ENCODE data around the gene GFER. TPM values are rescaled to one million over a fixed set of nuclear protein-coding genes. Genes with fewer than 3 reads are reported as not detected.

The GFER gene
- total and polyA plus RNA-seq, 4 donors: 7.4 to 63.5 (median 25.6) TPM

DNA sequence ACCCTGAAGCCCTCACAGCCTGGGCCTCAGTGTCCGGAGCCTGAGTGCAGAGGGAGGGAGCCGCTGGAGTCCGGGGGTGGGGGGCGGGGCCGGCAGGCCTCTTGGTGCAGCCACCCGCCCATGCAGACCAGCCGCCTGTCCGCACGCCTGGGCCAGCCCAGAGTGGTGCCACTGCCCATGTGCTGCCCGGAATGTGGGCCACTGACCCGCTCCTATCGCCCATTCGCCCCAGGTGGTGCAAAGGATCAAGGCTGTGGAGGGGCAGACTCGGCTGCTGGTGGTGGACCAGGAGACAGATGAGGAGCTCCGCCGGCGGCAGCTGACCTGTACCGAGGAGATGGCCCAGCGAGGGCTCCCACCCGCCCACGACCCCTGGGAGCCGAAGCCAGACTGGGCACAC, 45.4 kb downstream of the GFER start:
- Histone ChIP-seq H3K36me3 (ENCODE audit: control insufficient read depth in 4 of 4, insufficient read depth in 4 of 4, low read length in 4 of 4) (peaks cover 0 to 15% (median 0%) of the 10 kb centered on the region in 4 donors), H3K9me3 (ENCODE audit: control insufficient read depth in 4 of 4, insufficient read depth in 3 of 4, low read length in 3 of 4) (no peaks in the 10 kb centered on the region), H3K27ac (ENCODE audit: low read depth in 1 of 2, low read length in 1 of 2) (peak overlapping the region; percentile 4 to 67), H3K4me1 (ENCODE audit: control insufficient read depth in 5 of 5, insufficient read depth in 5 of 5, low read length in 5 of 5) (peaks cover 0 to 44% (median 24%) of the 10 kb centered on the region in 5 donors), H3K9ac (ENCODE audit: insufficient read depth in 1 of 2, low read length in 2 of 2) (no peak overlapping the region), H3K27me3 (ENCODE audit: control insufficient read depth in 3 of 3, insufficient read depth in 3 of 3, low read length in 2 of 3) (no peaks in the 10 kb centered on the region), H3K4me3 (peak overlapping the region; percentile 54)
- TF ChIP-seq CTCF (IDR thresholded peaks at IDR 0.05; ENCODE audit: control extremely low read depth, extremely low read depth): no peak
- 63 to 77% methylated on average over 17 to 22 of the region's 22 CpGs for WGBS, 2 donors
- no peak for DNase-seq
- ATAC-seq (ENCODE audit: insufficient read depth, low FRiP score): no peak

DNA sequence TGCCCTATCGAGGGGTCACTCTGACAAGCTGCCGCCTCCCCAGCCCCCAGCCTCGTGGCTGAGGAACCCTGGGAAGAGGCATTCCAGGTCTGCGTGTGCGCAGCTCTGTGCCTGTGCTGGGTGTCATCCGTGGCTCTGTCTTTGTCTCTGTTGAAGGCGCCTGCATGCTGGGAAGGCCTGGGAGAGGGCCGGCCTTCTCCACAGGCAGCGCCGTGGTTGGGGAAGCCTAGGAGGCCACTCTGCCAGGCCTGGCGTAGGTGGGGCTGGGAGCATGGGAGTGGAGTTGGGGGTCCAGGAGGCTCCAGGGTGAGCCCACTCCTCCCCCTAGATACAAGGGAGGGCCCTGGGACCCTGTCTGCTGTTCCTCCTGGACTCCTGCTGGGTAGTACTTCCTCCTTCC, 46.0 kb downstream of the GFER start:
- DNase-seq: no peak
- H3K9ac ChIP-seq (ENCODE audit: insufficient read depth in 1 of 2, low read length in 2 of 2): no peak overlapping the region
- H3K36me3 ChIP-seq (ENCODE audit: control insufficient read depth in 4 of 4, insufficient read depth in 4 of 4, low read length in 4 of 4): peaks cover 0 to 15% (median 0%) of the 10 kb centered on the region in 4 donors
- no peak for ATAC-seq (ENCODE audit: insufficient read depth, low FRiP score)
- 76 to 82% methylated on average over 11 of the region's 11 CpGs for WGBS, 2 donors
- H3K27me3 ChIP-seq (ENCODE audit: control insufficient read depth in 3 of 3, insufficient read depth in 3 of 3, low read length in 2 of 3): no peaks in the 10 kb centered on the region
- H3K4me3 ChIP-seq: peak overlapping the region; percentile 54
- peak overlapping the region; percentile 4 to 67 for H3K27ac ChIP-seq (ENCODE audit: low read depth in 1 of 2, low read length in 1 of 2)
- TF ChIP-seq CTCF (IDR thresholded peaks at IDR 0.05; ENCODE audit: control extremely low read depth, extremely low read depth): no peak
- H3K4me1 ChIP-seq (ENCODE audit: control insufficient read depth in 5 of 5, insufficient read depth in 5 of 5, low read length in 5 of 5): peaks cover 0 to 49% (median 27%) of the 10 kb centered on the region in 5 donors
- no peaks in the 10 kb centered on the region for H3K9me3 ChIP-seq (ENCODE audit: control insufficient read depth in 4 of 4, insufficient read depth in 3 of 4, low read length in 3 of 4)

DNA sequence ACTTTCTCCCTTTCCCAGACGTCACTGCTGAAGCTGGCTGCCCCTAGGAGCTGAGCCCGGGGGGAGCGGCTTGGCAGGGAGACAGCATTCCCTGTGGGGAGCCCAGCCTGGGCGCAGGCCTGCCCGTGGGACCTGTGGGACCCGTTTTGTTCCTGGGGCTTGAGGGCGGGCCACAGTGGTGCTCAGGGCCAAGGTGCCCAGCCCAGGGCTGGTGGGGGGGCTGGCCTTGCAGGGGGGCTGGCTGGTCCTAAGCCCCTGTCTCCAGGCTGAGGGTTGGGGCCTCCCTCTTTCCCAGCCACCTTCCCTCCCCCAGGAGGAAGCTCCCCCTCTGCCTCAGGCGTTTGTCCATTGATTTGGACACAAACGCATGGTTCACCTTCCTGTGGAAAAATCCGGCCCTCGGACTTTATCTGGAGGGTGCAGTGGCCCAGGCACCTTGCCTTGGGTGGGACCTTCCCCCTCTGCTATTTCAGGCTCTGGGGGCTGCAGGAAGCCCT, 47.1 kb downstream of the GFER start:
- WGBS, 2 donors: 60 to 77% methylated on average over 11 of the region's 11 CpGs
- H3K27me3 ChIP-seq (ENCODE audit: control insufficient read depth in 3 of 3, insufficient read depth in 3 of 3, low read length in 2 of 3): no peaks in the 10 kb centered on the region
- H3K9ac ChIP-seq (ENCODE audit: insufficient read depth in 1 of 2, low read length in 2 of 2): no peak overlapping the region
- peaks cover 0 to 58% (median 31%) of the 10 kb centered on the region in 5 donors for H3K4me1 ChIP-seq (ENCODE audit: control insufficient read depth in 5 of 5, insufficient read depth in 5 of 5, low read length in 5 of 5)
- H3K9me3 ChIP-seq (ENCODE audit: control insufficient read depth in 4 of 4, insufficient read depth in 3 of 4, low read length in 3 of 4): no peaks in the 10 kb centered on the region
- DNase-seq (no peak), ATAC-seq (ENCODE audit: insufficient read depth, low FRiP score) (no peak)
- TF ChIP-seq CTCF (IDR thresholded peaks at IDR 0.05; ENCODE audit: control extremely low read depth, extremely low read depth): no peak
- H3K4me3 ChIP-seq: no peak overlapping the region
- H3K27ac ChIP-seq (ENCODE audit: low read depth in 1 of 2, low read length in 1 of 2): peak overlapping the region; percentile 43 to 78
- H3K36me3 ChIP-seq (ENCODE audit: control insufficient read depth in 4 of 4, insufficient read depth in 4 of 4, low read length in 4 of 4): peaks cover 0 to 15% (median 0%) of the 10 kb centered on the region in 4 donors
